Measurements from ENCODE around the gene VTI1A.
"Not testable (repeated sequence)": the region's sequence is repeated elsewhere in the genome, so short reads cannot be mapped to it uniquely, and the experiment has no call there.

Gene VTI1A

GRCh38 chr10:112454910-112455779 is 8.1 kb downstream of the VTI1A start:
- DNase-seq, result no peak

- DNase-seq, result no peak
Observed at GRCh38 chr10:112456533-112456932, 9.5 kb downstream of the VTI1A start.

GRCh38 chr10:112460366-112460765 is 13.4 kb downstream of the VTI1A start:
- DNase-seq, result no peak

- no peak for DNase-seq
Observed at GRCh38 chr10:112461029-112461887, 14.2 kb downstream of the VTI1A start.

GRCh38 chr10:112464074-112464473 is 17.1 kb downstream of the VTI1A start:
- not testable (repeated sequence) for DNase-seq

GRCh38 chr10:112465299-112465883 is 18.4 kb downstream of the VTI1A start:
- DNase-seq, result no peak

GRCh38 chr10:112466802-112467201 is 19.8 kb downstream of the VTI1A start:
- no peak for DNase-seq

- no peak for DNase-seq
Observed at GRCh38 chr10:112467541-112468075, 20.6 kb downstream of the VTI1A start.

- peak; percentile 22 for DNase-seq
Observed at GRCh38 chr10:112471878-112472487, 25.0 kb downstream of the VTI1A start.

GRCh38 chr10:112475575-112476218 is 28.7 kb downstream of the VTI1A start:
- peak; percentile 35 for DNase-seq

- DNase-seq, result no peak
Observed at GRCh38 chr10:112481602-112482001, 34.6 kb downstream of the VTI1A start.

- no peak for DNase-seq
Observed at GRCh38 chr10:112484399-112484798, 37.4 kb downstream of the VTI1A start.

GRCh38 chr10:112487964-112488363 is 40.9 kb downstream of the VTI1A start:
- no peak for DNase-seq

GRCh38 chr10:112490545-112490944 is 43.5 kb downstream of the VTI1A start:
- DNase-seq, result no peak

- no peak for DNase-seq
Observed at GRCh38 chr10:112491144-112491543, 44.1 kb downstream of the VTI1A start.

- no peak for DNase-seq
Observed at GRCh38 chr10:112492736-112493135, 45.7 kb downstream of the VTI1A start.

GRCh38 chr10:112497347-112497950 is 50.4 kb downstream of the VTI1A start:
- DNase-seq, result no peak

- no peak for DNase-seq
Observed at GRCh38 chr10:112498806-112499205, 51.8 kb downstream of the VTI1A start.

GRCh38 chr10:112499985-112500384 is 53.0 kb downstream of the VTI1A start:
- DNase-seq, result not testable (repeated sequence)

- DNase-seq, result no peak
Observed at GRCh38 chr10:112502536-112502935, 55.5 kb downstream of the VTI1A start.

GRCh38 chr10:112503643-112504042 is 56.6 kb downstream of the VTI1A start:
- DNase-seq, result no peak

- no peak for DNase-seq
Observed at GRCh38 chr10:112507046-112507445, 60.0 kb downstream of the VTI1A start.
